HS-5 (cell line): ENCODE data around the gene ARMH4.

Experiments
- DNase-seq: peaks from one replicate; pipeline ENCODE4 v3.0.0-alpha.2; 2012; ENCODE audit warnings: low read depth

Gene ARMH4

DNA sequence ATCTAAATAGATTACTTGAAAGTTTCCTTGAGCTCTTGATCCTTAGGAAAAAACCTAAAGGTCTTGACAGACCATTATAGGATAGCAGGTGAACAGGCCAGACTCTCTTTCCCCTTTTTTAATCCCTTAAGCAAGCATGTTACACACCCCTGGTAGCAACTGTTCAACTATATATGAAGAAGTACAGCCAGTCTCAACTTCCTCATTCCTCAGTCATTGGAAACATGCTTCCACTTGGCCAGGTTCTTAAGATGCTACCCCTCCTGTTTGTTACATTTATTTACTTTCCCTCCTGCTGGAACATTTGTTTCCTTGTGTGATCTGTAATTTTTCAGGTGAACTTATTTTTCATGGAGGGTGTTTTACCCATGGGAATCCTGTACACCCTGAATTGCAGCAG, 124.1 kb downstream of the ARMH4 start:
- DNase-seq: no peak

DNA sequence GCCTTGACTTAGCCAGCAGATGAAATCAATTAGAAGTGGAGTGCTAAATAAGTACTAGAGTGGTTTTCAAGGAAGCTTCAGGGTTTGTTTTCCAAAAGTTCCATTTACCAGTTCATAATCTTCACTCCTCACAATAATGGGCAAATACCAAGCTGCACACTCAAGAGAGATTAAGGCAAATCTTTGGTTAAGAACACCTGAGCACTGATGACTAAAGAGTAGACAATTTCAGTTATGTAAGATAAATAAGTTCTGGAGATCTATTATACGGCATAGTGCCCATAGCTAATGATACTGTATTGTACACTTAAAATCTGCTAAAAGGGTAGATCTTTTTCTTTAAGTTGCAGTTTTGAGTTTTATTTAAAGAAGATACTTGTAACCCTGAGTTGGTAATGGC, 125.0 kb downstream of the ARMH4 start:
- no peak for DNase-seq

DNA sequence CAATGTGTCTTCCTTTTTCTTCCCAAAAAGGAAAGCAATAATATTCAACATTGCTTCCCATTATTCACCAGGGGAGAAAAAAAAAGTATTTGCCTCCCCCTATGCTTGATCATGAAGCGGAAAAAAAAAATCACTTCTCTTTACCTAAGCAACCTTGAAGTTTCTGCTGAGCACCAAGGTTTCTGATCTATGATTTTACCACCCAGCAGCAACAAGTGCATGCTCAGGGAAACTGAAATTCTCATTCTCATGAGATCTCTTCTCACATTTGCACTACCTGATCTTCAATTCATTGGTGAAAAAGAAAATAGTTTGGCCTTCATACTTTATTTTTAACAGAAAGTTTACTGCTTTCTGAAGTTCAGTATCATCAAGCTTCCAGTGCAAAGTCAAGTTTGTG, 125.8 kb downstream of the ARMH4 start:
- no peak for DNase-seq

DNA sequence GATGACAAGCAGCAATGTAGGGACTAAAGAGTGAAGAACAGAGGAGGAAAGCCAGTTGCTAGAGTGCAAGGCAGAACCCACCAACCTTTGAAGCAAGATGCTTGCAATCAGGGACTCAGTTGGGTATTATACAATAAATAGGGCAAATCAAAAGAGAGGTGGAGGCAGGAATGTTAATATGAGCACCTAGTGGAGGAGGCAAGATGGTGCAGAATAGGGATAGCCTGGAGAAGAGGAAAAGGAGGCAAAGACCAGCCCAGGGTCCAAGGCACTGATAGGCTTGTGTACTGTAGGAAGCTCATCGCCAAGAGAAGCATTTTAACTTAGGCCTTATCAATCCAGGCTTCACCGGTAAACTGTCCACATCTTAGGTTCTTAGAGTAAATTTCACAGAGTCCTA, 137.2 kb downstream of the ARMH4 start:
- DNase-seq: no peak

DNA sequence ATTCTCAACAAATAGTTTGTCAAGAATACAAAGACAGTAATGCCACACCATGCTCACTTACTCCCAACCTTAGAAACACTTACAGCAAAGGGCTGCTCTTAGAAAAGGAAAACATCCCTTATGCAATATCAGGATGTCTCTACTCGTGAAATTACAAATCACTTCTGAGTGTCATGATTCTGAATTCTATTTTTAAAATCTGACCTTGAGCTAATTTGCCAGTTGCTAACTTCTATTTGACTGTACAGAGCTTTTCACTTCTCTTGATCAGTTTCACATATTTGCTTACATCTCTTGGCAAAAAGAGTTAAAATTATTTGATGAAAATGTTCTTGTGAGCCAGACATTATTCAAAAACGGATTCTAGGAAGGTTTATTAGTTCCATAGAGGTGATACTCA, 149.4 kb downstream of the ARMH4 start:
- no peak for DNase-seq

DNA sequence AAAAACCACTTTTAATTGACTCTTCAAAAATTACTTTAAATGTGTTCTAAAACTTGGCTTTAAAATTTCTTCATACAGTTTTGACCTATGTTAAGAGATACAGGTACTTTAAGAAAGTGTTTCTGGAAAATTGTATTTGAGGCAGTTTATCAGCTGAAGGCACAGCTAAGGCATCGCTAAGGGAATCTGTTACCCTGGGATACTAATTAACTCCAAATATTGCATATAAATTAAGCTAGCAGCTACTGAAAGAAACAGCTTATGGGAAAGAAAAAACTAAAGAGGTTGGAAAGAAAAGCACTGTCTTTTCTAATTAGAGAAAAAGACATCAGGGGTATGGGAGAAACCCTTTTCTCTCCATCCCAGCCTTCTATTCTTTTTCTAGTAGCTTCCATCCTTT, 152.0 kb downstream of the ARMH4 start:
- no peak for DNase-seq

DNA sequence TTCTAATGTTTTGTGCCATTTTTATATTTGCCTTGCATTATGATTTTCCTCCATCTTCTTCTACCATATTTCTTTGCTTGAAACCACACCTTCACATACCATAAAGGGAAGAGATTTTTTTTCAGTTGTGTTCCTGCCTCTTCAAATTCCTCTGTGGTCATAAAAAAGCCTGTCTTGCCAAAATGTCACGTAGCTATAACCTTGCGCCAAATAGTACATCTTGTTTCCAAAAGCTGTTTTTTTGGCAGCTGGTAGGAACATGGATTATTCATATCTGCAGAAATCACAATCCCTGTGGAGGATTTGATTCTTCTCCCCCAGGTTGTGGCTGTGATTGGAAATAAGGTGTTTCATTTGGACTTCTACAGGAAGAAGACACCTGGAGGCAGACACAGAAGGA, 152.5 kb downstream of the ARMH4 start:
- DNase-seq: no peak

DNA sequence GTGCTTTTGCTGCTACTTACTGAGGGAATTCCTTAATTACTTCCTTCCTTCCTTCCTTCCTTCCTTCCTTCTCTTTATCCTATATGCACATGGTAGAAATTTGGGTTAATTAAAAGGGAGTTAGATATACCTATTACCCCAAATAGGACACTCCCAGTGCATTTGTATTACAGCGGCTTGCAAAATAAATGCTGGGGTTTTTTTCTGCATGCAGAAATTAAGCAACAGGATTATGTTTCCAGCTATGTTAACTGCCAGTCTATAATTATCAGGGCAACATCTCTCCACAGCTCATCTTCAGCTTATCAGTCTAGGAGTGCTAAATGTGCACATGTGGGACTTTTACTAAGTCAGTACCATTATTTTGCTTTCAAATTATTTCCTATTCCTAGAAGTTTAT, 153.2 kb downstream of the ARMH4 start:
- DNase-seq: no peak

DNA sequence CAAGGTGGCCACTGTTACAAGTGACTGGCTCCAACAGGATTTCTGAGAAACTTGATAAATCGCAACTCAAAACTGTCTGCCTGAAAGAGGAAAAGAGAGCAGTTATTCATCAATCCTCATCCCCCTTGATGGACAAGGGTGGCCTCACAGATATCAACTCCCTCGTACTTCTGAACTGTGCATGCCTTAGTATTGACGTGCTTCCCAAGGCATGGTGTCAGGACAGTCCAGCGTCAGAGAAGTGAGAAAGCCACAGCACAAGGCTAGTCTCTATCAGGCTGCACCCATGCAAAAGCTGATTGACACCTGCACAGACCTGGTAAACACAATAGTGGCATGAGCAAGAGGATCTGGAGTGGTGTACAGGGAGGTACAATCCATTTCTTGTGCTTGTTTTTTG, 160.7 kb downstream of the ARMH4 start:
- no peak for DNase-seq

DNA sequence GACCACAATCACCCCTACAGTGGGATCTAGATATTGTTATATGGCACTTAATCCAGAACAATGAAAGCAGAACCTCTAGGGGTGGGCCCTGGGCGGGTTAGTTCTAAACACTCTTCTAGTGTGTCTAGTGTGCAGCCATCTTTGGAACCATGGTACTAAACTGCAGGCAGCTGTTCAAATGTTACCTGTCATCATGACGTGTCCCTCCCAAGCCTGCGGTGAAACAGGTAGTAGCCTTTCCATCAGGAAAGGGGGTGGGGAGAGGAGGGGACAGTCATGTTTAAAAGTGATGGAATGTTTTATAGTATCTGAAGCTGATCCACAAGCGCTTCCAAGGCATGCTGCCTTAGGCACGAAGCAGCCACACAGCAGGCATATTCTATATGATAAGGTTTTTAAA, 163.6 kb downstream of the ARMH4 start:
- no peak for DNase-seq

DNA sequence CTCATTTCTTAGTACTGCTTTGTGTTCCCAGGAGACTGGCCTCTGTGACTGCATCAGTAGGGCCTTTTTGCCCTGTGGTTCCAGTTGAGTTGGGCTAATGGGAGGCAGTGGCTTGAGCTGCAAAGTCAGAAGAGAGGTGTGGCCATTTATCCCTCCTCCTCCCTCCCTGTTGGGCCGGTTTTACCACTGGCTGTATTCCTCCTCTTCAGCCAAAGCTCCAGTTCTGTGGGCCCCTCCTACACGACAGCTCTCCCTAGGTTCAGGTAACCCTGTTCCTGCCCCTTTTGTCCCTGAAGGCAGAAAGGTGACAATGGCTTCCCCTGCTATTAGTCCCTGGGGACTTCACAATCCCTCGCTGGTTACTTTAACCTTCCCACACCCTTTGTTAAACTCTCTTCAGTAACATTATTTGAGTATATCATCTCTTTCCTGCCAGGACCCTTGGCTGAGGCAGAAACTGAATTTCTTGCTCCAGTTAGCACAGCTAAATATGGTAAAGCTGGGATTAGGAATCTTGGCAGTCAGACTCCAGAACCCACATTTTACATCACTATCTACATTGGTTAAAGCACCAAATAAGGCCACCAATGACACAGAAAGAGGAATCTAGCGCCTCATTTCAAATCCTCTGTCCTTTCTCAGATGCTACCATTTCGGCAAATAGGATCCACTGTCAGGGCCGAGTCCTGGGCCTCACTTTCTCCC, 164.3 kb downstream of the ARMH4 start:
- DNase-seq: no peak

DNA sequence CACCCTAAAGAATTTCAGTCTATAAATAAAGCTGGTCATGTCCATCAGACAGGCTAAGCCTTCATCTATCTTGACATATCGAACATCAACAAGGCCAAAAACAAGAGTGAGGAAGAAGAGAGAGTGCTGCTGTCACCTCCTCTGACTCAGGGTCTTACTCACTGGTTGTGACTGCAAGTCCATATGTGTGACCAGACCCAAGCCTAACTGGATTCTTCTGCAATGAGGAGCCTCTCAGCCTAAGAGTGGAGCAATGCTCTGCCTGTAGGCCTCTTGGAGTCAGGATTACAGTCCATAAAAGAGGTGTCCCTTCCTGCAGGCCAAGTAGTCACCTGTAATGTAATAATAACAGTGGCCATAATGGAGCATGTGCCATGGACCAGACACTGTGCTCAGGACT, 165.0 kb downstream of the ARMH4 start:
- peak; percentile 3 for DNase-seq

DNA sequence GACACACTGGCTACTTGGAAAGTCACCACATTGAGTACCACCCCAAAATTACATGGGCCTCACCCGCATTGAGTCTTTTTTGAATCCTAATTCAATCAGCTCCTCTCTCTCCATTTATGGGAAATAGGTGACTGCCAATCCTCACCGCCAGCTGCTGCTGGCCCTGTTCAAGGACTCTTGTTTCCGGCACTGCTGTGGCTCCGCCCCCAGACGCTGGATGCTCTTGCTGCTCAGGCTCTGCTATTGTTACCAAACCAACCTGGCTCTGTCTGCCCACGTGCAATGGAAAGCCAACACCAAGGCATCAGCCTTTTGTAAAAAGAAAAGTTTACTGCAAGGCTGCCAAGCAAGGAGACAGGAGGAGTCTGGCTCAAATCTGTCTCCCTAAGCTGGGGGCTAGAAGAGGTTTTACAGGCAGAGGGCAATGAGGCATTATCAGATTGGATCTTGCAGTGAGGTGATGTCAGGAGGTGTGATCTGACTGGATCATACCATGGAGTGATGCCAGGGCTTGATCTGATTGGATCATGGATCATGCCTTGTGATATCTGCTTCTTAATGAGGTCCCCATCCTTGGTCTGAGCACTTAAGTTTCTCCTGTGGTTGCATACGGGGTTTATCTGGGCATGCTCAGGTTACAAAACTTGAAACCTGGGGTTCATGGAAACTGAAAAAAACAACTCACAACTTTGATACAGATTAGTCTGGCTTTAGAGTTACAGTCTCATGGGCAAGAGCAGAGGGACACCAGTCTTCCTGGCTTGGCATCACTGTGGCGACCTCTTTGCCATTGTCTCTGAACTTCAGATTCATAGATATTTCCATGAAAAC, 169.0 kb downstream of the ARMH4 start:
- DNase-seq: no peak

DNA sequence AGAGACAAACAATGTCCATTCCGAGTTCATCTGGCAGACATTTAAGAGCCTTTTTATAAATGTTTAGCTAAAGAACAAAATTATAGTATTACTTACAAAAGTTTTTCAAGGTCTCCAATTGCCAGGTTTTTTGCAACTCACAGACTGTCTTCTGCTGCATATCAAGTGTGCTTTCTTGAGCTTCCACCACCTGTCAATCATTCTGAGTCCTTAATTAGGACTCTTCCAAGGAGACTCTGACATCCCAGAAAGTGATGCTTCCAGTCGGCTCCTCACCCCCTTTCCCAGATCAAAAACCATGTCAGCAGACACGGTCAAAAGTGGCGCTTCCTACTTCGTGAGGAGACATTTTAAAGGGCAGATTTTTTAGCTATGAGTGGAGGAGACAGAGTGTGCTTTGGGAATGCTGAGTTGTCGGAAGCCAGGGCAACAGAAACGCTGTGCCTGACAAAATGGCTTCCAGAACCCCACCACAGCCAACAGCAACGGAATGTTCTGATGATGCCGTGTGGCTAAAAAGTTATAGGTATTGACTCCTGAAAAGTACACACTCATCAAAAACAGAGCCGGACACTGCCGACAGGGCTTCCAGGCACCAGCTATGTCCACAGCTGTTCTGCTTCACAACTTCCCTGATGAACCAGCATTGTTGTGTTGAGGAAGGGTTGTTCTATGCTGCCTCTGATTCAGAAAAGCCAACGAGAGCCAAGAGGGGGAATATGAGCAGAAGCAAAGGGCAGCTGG, 170.0 kb downstream of the ARMH4 start:
- DNase-seq: no peak

DNA sequence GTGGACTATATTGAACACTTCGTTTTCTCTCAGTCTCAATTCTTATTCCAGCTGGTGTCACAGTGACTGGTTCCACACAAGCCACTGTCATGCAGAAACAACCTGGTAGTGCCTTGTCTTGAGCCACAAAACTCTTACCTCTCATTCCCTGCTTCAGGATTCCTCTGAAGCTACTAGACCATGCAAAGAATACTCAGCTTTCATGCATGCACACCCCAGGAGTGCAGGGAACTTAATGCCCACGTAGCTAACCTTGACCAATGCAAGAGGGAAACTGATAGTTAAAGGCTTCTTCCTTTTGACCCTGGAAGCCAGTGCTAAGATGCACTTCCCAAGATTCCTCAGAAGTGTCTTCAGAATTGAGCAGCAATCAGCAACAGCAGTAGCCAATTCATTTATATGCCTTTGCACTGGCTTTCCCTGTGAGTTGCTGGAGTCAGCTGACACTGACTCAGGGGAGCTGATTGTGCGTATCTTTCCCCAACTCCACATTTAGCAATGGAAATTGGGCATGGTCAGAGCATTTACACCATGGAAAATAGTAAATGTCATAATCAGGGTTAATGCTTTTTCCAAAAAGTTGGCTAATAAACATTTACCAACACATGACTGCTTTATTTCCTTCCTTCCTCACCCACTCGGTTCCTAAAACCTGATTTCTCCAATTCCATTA, 172.5 kb downstream of the ARMH4 start:
- no peak for DNase-seq

DNA sequence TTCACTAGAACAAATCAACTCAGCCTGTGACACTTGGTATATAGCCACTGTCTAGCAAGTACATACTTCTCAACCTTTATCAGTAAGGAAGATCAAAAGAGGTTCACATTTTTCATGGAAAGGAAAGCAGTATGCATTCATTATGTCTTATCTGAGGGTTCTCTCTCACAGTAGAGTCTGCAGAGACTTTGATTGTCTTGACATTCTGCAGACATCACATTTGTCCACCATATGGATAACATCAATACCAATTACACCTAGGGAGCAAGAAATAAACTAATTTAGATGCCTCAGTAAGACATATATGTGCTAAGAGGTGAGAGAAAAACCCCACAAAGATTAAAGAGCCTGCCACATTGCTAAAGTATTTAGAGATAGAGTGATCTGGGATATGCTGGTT, 175.3 kb downstream of the ARMH4 start:
- DNase-seq: no peak

DNA sequence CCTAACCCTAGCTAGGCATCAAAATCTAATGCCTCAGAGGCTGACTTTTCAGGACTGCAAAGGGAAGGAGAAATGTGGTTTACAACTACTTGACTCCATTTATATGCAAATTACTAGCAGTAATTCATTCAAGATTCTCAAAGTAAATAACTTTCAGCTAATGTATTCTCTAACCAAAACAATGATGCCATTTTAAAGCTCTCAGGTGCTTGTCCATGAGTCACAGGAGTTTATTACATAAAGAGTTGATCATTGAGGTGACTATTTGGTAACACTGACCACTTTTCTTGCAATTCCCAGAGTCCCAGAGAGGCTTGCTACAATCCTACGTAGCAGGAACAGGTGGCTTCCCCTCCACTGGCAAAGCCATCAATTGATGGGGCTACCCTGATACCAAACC, 177.1 kb downstream of the ARMH4 start:
- no peak for DNase-seq

DNA sequence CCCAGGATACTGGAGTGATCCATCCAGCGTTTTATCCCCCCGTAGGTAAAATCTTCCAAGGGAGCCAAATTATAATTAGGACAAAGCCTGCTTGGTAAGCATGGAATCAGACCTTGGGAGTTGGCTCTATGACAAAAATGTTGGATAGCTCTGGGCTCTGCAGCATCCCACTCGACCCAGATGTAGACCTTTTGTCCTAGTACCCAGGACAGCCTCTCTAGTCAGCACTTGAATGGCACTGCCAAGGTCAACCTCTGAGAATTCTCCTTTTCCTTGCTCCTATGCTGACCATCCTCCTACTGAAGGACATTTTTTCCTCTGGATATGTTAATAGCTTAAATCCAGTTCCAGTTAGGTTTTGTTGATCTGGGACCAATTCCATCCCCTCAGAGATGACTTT, 181.4 kb downstream of the ARMH4 start:
- DNase-seq: no peak

DNA sequence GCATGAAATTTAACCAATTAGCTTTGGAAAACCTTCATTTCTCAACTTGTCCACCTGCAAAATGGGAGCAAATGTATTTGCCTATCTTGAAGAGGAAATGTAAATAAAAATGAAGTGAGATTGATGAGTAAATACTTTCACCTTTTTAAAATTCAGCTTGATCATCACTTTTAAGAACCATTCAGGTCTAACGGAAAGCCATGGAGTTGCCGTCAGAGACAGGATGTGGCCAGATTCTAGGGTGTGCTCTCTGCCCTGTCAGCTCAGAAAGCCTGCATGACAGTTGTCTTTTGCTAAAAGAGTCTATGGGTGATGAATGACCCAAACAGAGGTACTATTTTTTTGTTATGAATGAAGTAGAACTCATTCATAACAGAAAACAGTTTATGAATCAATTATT, 181.8 kb downstream of the ARMH4 start:
- DNase-seq: no peak

DNA sequence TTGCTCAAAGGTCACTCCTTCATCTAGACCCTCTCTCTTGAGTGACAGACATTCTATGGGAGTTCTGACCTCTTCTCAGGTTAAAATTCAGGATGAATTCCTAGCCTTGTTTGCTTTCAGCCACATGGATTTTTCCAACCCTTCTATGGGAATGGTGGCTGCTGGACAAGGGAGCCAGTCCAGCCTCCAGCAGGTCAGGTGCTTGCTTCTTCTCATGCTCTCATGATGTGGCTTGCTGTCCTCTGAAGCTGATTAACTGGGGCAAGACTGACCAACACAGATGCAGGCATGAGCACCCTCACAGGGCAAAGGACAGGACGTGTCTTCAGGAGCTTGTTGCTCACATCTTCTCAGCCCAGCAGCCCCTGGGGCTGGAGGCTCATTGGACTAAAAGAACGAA, 188.9 kb downstream of the ARMH4 start:
- DNase-seq: no peak

DNA sequence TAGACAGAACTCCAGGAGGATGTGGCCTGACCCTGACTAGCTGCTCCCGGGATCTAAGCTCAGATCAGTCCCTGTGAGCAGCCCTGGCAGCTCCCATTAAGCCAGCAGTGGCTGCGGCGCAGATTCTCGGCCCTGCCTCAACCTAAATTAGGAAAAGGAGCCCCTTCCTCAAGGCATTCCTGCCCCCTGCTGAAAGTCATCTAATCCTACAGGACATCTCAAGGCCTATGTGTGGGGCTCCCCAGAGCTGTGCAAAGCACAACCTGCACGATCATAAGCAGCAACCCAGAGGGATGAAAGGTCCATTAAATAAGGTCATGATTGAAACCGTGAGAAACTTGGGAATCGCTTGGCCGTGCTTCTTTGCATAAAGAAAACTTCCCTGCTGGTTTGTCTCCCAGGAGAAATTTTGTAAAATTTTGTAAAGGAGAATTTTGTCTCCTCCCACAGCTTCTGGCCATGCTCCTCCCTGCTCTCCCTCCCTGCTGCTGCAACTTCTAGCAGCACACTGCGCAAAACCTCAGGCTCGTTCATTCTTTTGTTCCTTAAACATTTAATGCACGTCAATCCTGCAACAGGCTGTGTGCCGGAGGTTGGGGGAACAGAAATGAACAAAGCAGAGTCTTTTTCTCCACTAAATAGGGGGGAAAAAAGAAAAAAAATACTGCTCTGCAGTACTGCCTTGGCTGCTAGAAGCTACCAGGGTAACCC, 189.5 kb downstream of the ARMH4 start:
- no peak for DNase-seq

DNA sequence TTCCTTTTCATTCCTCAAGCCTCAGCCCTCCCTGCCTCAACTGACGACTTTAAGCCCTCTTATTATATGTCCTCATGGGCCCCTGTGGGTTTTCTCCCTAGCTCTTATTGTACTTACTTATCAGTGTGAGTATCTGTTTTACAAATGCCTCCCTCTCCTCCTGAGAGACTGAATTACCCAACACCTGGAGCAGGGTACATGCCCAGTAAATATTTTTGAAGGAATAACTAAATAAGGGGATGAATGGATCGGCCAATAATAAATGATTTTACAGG, 190.3 kb downstream of the ARMH4 start:
- DNase-seq: no peak
